ENCODE measurements around the gene FGF18.

The FGF18 gene

GRCh38 chr5:171457208-171457981, 37.9 kb downstream of the FGF18 start:
- H3K4me3 ChIP-seq (ENCODE audit: low read length): no peak overlapping the region
- DNase-seq (ENCODE audit: low read depth, low spot score): no peak

GRCh38 chr5:171459839-171460238, 40.4 kb downstream of the FGF18 start:
- no peak for DNase-seq (ENCODE audit: low read depth, low spot score)
- H3K4me3 ChIP-seq (ENCODE audit: low read length): no peak overlapping the region

DNA sequence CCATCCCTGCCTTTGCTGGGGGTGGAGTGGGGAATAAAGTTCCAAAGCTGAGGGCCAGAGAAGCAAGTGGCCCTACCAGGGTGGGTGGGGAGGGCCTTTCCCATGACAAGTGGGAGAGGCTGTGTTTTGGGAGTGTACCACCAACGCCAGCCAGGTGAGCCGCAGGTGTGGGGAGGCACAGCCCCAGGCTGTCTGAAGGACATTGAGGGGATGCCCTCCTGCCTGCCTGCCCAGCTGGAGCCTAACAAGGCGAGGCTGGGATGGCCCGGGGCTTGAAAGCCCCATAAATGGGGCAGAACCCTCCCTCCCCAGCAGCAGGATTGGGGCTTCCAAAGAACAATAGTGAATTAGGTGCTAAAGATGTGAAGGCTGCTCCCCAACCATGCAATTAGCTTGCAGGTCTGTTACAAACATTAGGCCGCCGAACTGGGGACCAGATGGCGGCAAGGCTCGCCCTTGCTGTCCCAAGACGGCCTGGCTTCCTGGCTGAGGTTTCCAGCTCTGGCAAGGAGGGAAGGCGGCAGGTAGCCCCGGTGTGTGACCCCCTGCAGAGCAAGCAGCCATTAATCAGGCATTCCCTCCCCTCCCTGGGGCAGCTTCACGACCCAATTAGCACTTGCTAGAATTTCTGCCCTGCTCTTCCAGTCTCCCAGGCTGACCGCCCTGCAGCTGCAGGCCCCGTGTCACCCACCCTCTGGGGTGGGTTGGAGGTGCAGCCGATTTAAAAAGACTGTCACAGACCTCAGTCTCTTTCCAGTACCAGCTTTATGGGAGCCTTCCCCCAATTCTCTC, 42.9 kb downstream of the FGF18 start:
- H3K4me3 ChIP-seq (ENCODE audit: low read length): no peak overlapping the region
- DNase-seq (ENCODE audit: low read depth, low spot score): no peak

GRCh38 chr5:171462928-171463861, 43.7 kb downstream of the FGF18 start:
- no peak overlapping the region for H3K4me3 ChIP-seq (ENCODE audit: low read length)
- no peak for DNase-seq (ENCODE audit: low read depth, low spot score)

GRCh38 chr5:171463862-171464229, 44.4 kb downstream of the FGF18 start:
- H3K4me3 ChIP-seq (ENCODE audit: low read length): no peak overlapping the region

DNA sequence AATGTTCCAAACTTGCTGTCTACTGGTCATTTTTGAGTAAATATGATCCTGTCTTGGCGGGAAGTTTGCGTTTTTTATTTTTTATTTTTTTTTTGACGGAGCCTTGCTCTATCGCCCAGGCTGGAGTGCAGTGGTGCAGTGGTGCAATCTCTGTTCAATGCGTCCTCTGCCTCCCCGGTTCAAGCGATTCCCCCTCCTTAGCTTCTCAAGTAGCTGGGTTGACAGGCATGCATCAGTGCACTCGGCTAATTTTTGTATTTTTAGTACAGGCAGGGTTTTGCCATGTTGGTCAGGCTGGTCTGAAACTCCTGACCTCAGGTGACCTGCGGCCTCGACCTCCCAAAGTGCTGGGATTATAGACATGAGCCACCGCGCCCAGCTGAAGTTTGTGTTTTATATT, 45.4 kb downstream of the FGF18 start:
- H3K4me3 ChIP-seq (ENCODE audit: low read length): no peak overlapping the region
- no peak for DNase-seq (ENCODE audit: low read depth, low spot score)

More at GRCh38 chr5:171463862-171464229, 44.4 kb downstream of the FGF18 start:
- DNase-seq (ENCODE audit: low read depth, low spot score): no peak

DNA sequence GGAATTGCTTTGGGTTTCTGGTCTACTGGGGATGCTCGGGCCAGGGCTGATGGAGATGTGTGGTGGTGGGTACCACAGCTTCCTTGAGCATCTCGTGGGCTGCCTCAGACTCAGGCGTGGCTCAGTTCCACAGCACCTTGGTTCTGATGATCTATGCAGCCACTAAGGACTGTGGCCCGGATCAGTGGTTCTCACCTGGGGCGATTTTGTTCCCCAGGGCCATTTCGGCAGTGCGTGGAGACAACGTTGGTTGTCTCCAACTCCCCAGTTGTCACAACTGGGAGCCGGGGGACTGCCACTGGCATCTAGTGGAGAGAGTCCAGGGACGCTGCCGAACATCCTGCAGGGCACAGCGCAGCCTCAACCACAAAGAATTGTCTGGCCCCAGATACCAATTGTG, 47.7 kb downstream of the FGF18 start:
- H3K4me3 ChIP-seq (ENCODE audit: low read length): no peak overlapping the region
- no peak for DNase-seq (ENCODE audit: low read depth, low spot score)

DNA sequence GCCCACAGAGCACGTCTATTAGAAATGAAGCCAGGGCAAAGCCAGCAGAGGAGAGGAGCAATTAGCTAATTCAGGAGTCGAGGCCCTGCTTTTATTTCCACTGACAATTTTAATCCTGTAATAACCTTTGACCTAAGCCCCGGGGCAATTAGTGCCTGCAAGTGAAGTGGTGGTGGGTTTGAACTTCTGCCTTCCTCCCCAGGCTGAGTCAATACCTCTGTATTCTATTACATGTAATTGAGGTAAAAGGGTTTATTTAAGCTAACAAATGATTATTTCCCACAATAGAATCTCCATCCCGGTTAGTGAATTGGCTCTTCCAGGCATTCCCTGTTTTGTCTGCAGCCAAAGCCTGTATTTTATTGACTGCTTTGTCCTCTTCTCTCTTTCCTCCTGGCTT, 49.9 kb downstream of the FGF18 start:
- H3K4me3 ChIP-seq (ENCODE audit: low read length): no peak overlapping the region
- no peak for DNase-seq (ENCODE audit: low read depth, low spot score)

GRCh38 chr5:171470420-171470819, 51.0 kb downstream of the FGF18 start:
- no peak overlapping the region for H3K4me3 ChIP-seq (ENCODE audit: low read length)
- no peak for DNase-seq (ENCODE audit: low read depth, low spot score)

GRCh38 chr5:171474230-171474813, 54.9 kb downstream of the FGF18 start:
- no peak for DNase-seq (ENCODE audit: low read depth, low spot score)

GRCh38 chr5:171475596-171475995, 56.1 kb downstream of the FGF18 start:
- H3K4me3 ChIP-seq (ENCODE audit: low read length): no peak overlapping the region
- no peak for DNase-seq (ENCODE audit: low read depth, low spot score)

More at GRCh38 chr5:171474230-171474813, 54.9 kb downstream of the FGF18 start:
- H3K4me3 ChIP-seq (ENCODE audit: low read length): no peak overlapping the region

DNA sequence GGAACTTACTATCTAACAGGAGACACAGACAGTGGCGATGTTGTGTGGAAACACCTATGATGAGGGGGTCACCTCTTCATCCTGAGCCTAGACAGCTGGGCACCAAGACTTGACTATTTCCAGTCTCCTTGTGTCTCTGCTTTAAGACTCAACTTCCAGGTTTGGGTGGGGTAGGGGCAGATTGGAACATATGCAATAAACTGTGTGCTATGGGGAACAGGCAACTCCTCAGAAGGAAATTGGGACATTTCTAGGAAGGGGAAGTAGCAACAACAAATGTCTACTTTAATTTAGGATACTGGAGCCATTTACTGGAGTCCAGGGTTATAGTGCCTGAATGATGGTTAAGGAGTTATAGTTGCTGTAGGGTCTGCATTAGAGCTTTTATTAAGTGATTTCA, 57.3 kb downstream of the FGF18 start:
- no peak overlapping the region for H3K4me3 ChIP-seq (ENCODE audit: low read length)
- DNase-seq (ENCODE audit: low read depth, low spot score): no peak

GRCh38 chr5:171477101-171477500, 57.7 kb downstream of the FGF18 start:
- no peak overlapping the region for H3K4me3 ChIP-seq (ENCODE audit: low read length)
- no peak for DNase-seq (ENCODE audit: low read depth, low spot score)

- no peak overlapping the region for H3K4me3 ChIP-seq (ENCODE audit: low read length)
- no peak for DNase-seq (ENCODE audit: low read depth, low spot score)
Measured at GRCh38 chr5:171477666-171478065, 58.2 kb downstream of the FGF18 start.

DNA sequence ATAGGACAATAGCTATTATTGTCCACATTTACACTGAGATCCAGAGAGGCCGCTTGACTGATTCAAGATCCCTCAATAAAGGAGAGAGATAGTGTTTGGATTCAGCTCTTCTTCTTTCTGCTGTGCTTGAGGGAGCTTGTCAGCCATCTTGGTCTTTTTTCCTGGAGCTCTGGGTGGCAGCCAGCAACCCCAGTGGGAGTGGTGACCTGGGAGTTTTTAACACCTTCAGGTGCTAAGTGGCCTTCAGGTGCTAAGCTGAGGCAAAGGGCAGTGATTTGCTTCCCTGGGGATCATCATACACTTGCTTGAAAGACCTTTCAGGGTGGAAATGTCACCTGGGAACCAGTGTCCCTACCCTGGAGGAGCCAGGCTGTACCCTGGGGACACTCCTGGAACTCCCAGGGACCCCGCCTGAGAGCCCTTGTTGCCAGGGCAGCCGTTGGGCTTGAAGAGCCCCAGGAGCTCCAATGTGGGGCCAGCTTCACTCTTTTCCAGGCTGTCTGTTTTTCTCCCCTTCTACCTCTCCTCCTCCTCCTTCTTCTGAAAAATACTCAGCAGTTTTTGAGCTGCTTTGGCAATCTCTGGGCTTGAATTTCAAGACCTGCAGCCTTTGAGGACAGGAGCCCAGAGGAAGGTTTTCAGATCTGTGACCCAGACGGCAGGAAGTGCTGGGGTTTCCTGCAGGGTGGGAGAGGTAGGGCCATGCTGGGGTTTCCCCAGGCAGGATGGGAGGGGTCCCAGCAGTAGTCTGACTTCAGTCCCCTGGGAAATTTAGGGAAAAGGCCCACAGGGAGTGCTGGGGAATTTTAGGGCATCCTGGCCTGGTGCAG, 59.7 kb downstream of the FGF18 start:
- no peak for DNase-seq (ENCODE audit: low read depth, low spot score)
- H3K4me3 ChIP-seq (ENCODE audit: low read length): no peak overlapping the region

- no peak overlapping the region for H3K4me3 ChIP-seq (ENCODE audit: low read length)
- no peak for DNase-seq (ENCODE audit: low read depth, low spot score)
Measured at GRCh38 chr5:171479776-171480125, 60.3 kb downstream of the FGF18 start.

- no peak for DNase-seq (ENCODE audit: low read depth, low spot score)
Measured at GRCh38 chr5:171480239-171480638, 60.8 kb downstream of the FGF18 start.

More at GRCh38 chr5:171480239-171480638, 60.8 kb downstream of the FGF18 start:
- H3K4me3 ChIP-seq (ENCODE audit: low read length): no peak overlapping the region
